Lung (tissue), 12 donors: ENCODE measurements around the gene SPOCK3. TPM values are rescaled to one million over a fixed set of nuclear protein-coding genes. Genes with fewer than 3 reads are reported as not detected.

Experiments
- ATAC-seq: fragments of 200-7000 bp; cut with Tn5 transposase; one replicate; pipeline ENCODE4 v1.9.1; 2020; ENCODE audit warnings: moderate number of reproducible peaks; ENCODE audit not compliant: insufficient read depth, low FRiP score
- DNase-seq, 3 donors: peaks; one replicate each; pipeline ENCODE4 v3.0.0-alpha.2; 2013 to 2017
- H3K27ac ChIP-seq, 2 donors: one replicate each; pipeline ENCODE4 v1.5.1; 2013; ENCODE audit warnings: mild to moderate bottlenecking in 2 of 2, moderate library complexity in 2 of 2, control low read depth in 1 of 2, inconsistent platforms in 1 of 2, low read depth in 1 of 2, low read length in 1 of 2
- H3K27me3 ChIP-seq, 3 donors: one replicate each; pipeline ENCODE4 v1.5.1; 2013; ENCODE audit warnings: low read length in 2 of 3; ENCODE audit not compliant: control insufficient read depth in 3 of 3, insufficient read depth in 3 of 3
- H3K36me3 ChIP-seq, 4 donors: one replicate each; pipeline ENCODE4 v1.5.1; 2013; ENCODE audit warnings: low read length in 4 of 4, mild to moderate bottlenecking in 1 of 4, moderate library complexity in 1 of 4; ENCODE audit not compliant: control insufficient read depth in 4 of 4, insufficient read depth in 4 of 4
- H3K4me1 ChIP-seq, 5 donors: one replicate each; pipeline ENCODE4 v1.5.1; 2013; ENCODE audit warnings: low read length in 5 of 5, mild to moderate bottlenecking in 2 of 5, moderate library complexity in 1 of 5; ENCODE audit not compliant: control insufficient read depth in 5 of 5, insufficient read depth in 5 of 5
- H3K4me3 ChIP-seq: one replicate; pipeline ENCODE4 v1.5.1; 2013; ENCODE audit warnings: mild to moderate bottlenecking, control low read depth, moderate library complexity
- H3K9ac ChIP-seq, 2 donors: one replicate each; pipeline ENCODE4 v1.5.1; 2013; ENCODE audit warnings: low read length in 2 of 2, control low read depth in 1 of 2; ENCODE audit not compliant: insufficient read depth in 1 of 2
- H3K9me3 ChIP-seq, 4 donors: one replicate each; pipeline ENCODE4 v1.5.1; 2013; ENCODE audit warnings: low read length in 3 of 4, mild to moderate bottlenecking in 1 of 4, moderate library complexity in 1 of 4; ENCODE audit not compliant: control insufficient read depth in 4 of 4, insufficient read depth in 3 of 4
- WGBS, 2 donors: extraction: QIAGEN DNeasy Blood & Tissue Kit; methylation state at CpG; one replicate each; pipeline ENCODE4 v1.1.7; 2013; 5-methylcytosine and 5-hydroxymethylcytosine counted together
- polyA plus RNA-seq, 2 donors: library from polyadenylated mRNA; stranded (reverse); fragments of 200-250 nt; gene quantifications; one replicate each; pipeline ENCODE4 v1.2.1, GENCODE V29; 2013
- total RNA-seq, 2 donors: library from RNA; depleted of rRNA in 1 of 2; stranded (reverse); fragments of >200 nt in 1 of 2; gene quantifications; one replicate each; pipeline ENCODE4 v1.2.1, GENCODE V29; 2014 to 2021
- TF ChIP-seq, protein P1 (sequence below): IDR thresholded peaks from 2 replicates; pipeline ENCODE4 v1.5.1; 2012; ENCODE audit warnings: mild to moderate bottlenecking; ENCODE audit errors: control extremely low read depth, extremely low read depth
- donor health status: control.
- donor health status: control.
- donor health status: Bipolar disorder and iron deficiency.
- donor health status: healthy.
- donor health status: DM: yes; HTN: yes; CAD: no.

The SPOCK3 gene
- total and polyA plus RNA-seq, 4 donors = 0.24 to 1.4 (median 0.60) TPM

DNA sequence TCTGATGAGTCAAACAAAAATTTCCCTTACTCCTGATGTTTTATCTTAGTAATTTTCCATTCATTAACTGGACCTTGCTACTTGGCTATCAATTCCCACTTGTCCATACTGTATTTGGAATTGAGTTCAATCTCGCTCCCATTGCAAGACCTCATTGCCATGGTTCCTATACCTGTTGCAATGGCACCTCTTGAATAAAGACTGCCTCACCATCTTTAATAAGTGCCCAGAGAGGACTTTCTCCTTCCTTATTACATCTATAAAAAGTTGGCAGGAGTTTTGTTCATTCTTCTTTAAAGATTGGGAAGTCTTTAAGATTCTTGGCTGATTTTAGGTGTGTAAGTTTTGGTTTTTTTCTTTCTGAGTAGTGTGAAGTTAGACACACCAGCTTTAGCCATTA lies 397.4 kb downstream of the SPOCK3 start:
- DNase-seq (no peak), ATAC-seq (no peak)
- Histone ChIP-seq H3K4me1 (no peaks in the 10 kb centered on the region), H3K4me3 (no peak overlapping the region), H3K9me3 (no peaks in the 10 kb centered on the region), H3K27me3 (no peaks in the 10 kb centered on the region), H3K36me3 (no peaks in the 10 kb centered on the region), H3K9ac (no peak overlapping the region), H3K27ac (no peak overlapping the region)
- TF ChIP-seq, protein P1, sequence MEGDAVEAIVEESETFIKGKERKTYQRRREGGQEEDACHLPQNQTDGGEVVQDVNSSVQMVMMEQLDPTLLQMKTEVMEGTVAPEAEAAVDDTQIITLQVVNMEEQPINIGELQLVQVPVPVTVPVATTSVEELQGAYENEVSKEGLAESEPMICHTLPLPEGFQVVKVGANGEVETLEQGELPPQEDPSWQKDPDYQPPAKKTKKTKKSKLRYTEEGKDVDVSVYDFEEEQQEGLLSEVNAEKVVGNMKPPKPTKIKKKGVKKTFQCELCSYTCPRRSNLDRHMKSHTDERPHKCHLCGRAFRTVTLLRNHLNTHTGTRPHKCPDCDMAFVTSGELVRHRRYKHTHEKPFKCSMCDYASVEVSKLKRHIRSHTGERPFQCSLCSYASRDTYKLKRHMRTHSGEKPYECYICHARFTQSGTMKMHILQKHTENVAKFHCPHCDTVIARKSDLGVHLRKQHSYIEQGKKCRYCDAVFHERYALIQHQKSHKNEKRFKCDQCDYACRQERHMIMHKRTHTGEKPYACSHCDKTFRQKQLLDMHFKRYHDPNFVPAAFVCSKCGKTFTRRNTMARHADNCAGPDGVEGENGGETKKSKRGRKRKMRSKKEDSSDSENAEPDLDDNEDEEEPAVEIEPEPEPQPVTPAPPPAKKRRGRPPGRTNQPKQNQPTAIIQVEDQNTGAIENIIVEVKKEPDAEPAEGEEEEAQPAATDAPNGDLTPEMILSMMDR = no peak
- WGBS, 2 donors = 88 to 97% methylated on average over 1 of the region's 1 CpG

GRCh38 chr4:166827629-166828028 lies 406.7 kb downstream of the SPOCK3 start:
- Histone ChIP-seq H3K9ac (no peak overlapping the region), H3K4me3 (no peak overlapping the region), H3K27me3 (no peaks in the 10 kb centered on the region), H3K4me1 (no peaks in the 10 kb centered on the region), H3K36me3 (no peaks in the 10 kb centered on the region), H3K27ac (no peak overlapping the region), H3K9me3 (no peaks in the 10 kb centered on the region)
- WGBS, 2 donors = 82 to 86% methylated on average over 1 of the region's 1 CpG
- TF ChIP-seq, protein P1 = no peak
- ATAC-seq = no peak
- DNase-seq = no peak

DNA sequence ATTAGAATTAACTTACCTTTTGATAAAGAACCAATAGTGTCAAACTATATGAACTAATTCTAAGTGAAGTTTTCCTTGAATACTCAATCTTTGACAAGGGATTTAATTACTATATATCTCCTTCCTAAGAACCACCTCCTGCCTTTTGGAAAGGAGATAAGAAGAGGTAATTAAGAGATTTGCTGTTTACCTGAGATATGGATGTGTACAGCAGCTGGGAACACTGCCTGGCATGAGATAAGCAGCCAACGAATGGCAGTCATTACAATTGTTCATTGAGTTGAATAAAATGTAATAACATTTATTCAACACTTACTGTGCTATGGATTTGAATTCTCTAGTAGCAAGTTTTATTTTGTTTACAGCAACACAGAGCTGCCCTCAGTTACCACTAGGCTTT lies 407.1 kb downstream of the SPOCK3 start:
- Histone ChIP-seq H3K36me3 (no peaks in the 10 kb centered on the region), H3K9ac (no peak overlapping the region), H3K27me3 (no peaks in the 10 kb centered on the region), H3K9me3 (no peaks in the 10 kb centered on the region), H3K27ac (no peak overlapping the region), H3K4me3 (no peak overlapping the region), H3K4me1 (no peaks in the 10 kb centered on the region)
- ATAC-seq = no peak
- TF ChIP-seq, protein P1 = no peak
- 44 to 49% methylated on average over 1 of the region's 1 CpG for WGBS, 2 donors
- DNase-seq = no peak

- H3K4me1 ChIP-seq = no peaks in the 10 kb centered on the region
- TF ChIP-seq, protein P1 = no peak
- H3K36me3 ChIP-seq = no peaks in the 10 kb centered on the region
- H3K27me3 ChIP-seq = no peaks in the 10 kb centered on the region
- 52 to 68% methylated on average over 3 of the region's 3 CpGs for WGBS, 2 donors
- DNase-seq (no peak), ATAC-seq (no peak)
- no peak overlapping the region for H3K4me3 ChIP-seq
- no peak overlapping the region for H3K27ac ChIP-seq
- H3K9me3 ChIP-seq = peaks cover 0 to 3% (median 0%) of the 10 kb centered on the region in 4 donors
- no peak overlapping the region for H3K9ac ChIP-seq
Measured at GRCh38 chr4:166823848-166824247, 410.4 kb downstream of the SPOCK3 start.
